GM12878 (cell line): ENCODE data around the gene ZCWPW2. TPM values are rescaled to one million over a fixed set of nuclear protein-coding genes. Genes with fewer than 3 reads are reported as not detected.

ENCODE experiments used
- ATAC-seq: fragments of 200-7000 bp; cut with Tn5 transposase; 3 replicates; pipeline ENCODE4 v1.9.1; 2020; ENCODE audit warnings: mild to moderate bottlenecking, moderate library complexity
- BruUV-seq: library from RNA; stranded (reverse); fragments of 400-500 nt; replicated peaks from 2 replicates; lab custom pipeline; 2021; lab: Mats Ljungman, UMichigan
- CTCF ChIA-PET: fragments of 300-600 bp; sonication (Branson Sonifier 250); formaldehyde crosslinking; extraction: SDS; loops from one replicate; lab custom pipeline; 2021; ENCODE audit warnings: inconsistent platforms; lab: Yijun Ruan, JAX
- POLR2A ChIA-PET: fragments of 350-600 bp; formaldehyde crosslinking; extraction: SDS; loops from one replicate; lab custom pipeline; 2021; ENCODE audit warnings: inconsistent platforms; lab: Charles Lee
- RAD21 ChIA-PET: fragments of 300-600 bp; sonication (Branson Sonifier 250); formaldehyde crosslinking; loops from one replicate; lab custom pipeline; 2023; ENCODE audit warnings: antibody characterized with exemption; ENCODE audit not compliant: unreplicated experiment; lab: Charles Lee
- SMC1A ChIA-PET: fragments of 300-600 bp; sonication (Branson Sonifier 250); formaldehyde crosslinking; loops from one replicate; lab custom pipeline; 2023; ENCODE audit not compliant: unreplicated experiment, uncharacterized antibody; lab: Charles Lee
- DNase-seq: peaks from one replicate; pipeline ENCODE4 v3.0.0-alpha.2; 2011; ENCODE audit warnings: low read depth, low spot score
- FAIRE-seq: peaks from 3 replicates; lab custom pipeline; 2011; peaks lifted over from hg19 to GRCh38; lab: Jason Lieb, UNC
- H2AFZ ChIP-seq: 2 replicates; pipeline ENCODE4 v1.6.0; 2011; ENCODE audit warnings: low read depth, low read length, control low read depth; ENCODE audit not compliant: control insufficient read depth
- H3K27ac ChIP-seq: 2 replicates; pipeline ENCODE4 v1.5.1; 2011; ENCODE audit warnings: control low read depth; ENCODE audit not compliant: control insufficient read depth, insufficient read depth
- H3K27me3 ChIP-seq, 2 experiments: replicated peaks in 1 of 2; 2 replicates each; pipeline versions ENCODE4 v1.6.0 to v1.6.1; 2011; ENCODE audit warnings: low read length in 1 of 2; ENCODE audit not compliant: control insufficient read depth in 2 of 2, insufficient read depth in 2 of 2
- H3K36me3 ChIP-seq, 2 experiments: 2 replicates each; pipeline ENCODE4 v1.5.1; 2011; ENCODE audit warnings: low read length in 1 of 2; ENCODE audit not compliant: control insufficient read depth in 2 of 2, insufficient read depth in 2 of 2
- H3K4me1 ChIP-seq: 2 replicates; pipeline ENCODE4 v1.6.1; 2011; ENCODE audit warnings: mild to moderate bottlenecking, low read length, moderate library complexity, mixed read lengths; ENCODE audit not compliant: control insufficient read depth, insufficient read depth
- H3K4me2 ChIP-seq: 2 replicates; pipeline ENCODE4 v1.6.0; 2011; ENCODE audit warnings: control low read depth; ENCODE audit not compliant: control insufficient read depth, insufficient read depth
- H3K4me3 ChIP-seq: fragments of 200-600 bp; sonication (generic); 2 replicates; pipeline ENCODE4 v1.5.1; 2016
- H3K79me2 ChIP-seq: 2 replicates; pipeline ENCODE4 v1.6.0; 2011; ENCODE audit warnings: low read length; ENCODE audit not compliant: control insufficient read depth, insufficient read depth
- H3K9ac ChIP-seq: 2 replicates; pipeline ENCODE4 v1.8.0; 2011; ENCODE audit warnings: low read length, control low read depth, mixed read lengths; ENCODE audit not compliant: control insufficient read depth, insufficient read depth
- H3K9me3 ChIP-seq: replicated peaks from 3 replicates; pipeline ENCODE4 v1.5.1; 2011; ENCODE audit warnings: mild to moderate bottlenecking, low read length; ENCODE audit not compliant: control insufficient read depth, insufficient read depth
- H4K20me1 ChIP-seq: 2 replicates; pipeline ENCODE4 v1.6.0; 2011; ENCODE audit not compliant: control insufficient read depth, insufficient read depth
- EZH2 ChIP-seq: IDR thresholded peaks from 2 replicates; pipeline ENCODE4 v1.6.1; 2012; ENCODE audit warnings: low read depth, mild to moderate bottlenecking, control low read depth, inconsistent platforms, low read length, borderline replicate concordance; ENCODE audit not compliant: control insufficient read depth
- HCFC1 ChIP-seq: fragments of 150-350 bp; IDR thresholded peaks from 2 replicates; pipeline ENCODE4 v1.6.1; 2014; ENCODE audit warnings: low read length
- PBX3 ChIP-seq: IDR thresholded peaks from 2 replicates; pipeline ENCODE4 v1.6.1; 2011; ENCODE audit warnings: mild to moderate bottlenecking, low read depth, low read length, moderate library complexity; ENCODE audit not compliant: insufficient replicate concordance
- RAD51 ChIP-seq: fragments of 450-650 bp; IDR thresholded peaks from 2 replicates; pipeline ENCODE4 v1.6.1; 2016; ENCODE audit warnings: moderate library complexity, mild to moderate bottlenecking, inconsistent platforms
- RB1 ChIP-seq: fragments of 450-650 bp; formaldehyde crosslinking; IDR thresholded peaks from 2 replicates; pipeline ENCODE4 v1.6.1; 2017; ENCODE audit warnings: mild to moderate bottlenecking, borderline replicate concordance
- REST ChIP-seq: IDR thresholded peaks from 2 replicates; pipeline ENCODE4 v1.6.1; 2012; ENCODE audit warnings: mild to moderate bottlenecking, low read depth, low read length
- TCF7 ChIP-seq: IDR thresholded peaks from 2 replicates; pipeline ENCODE4 v1.6.1; 2014; ENCODE audit warnings: antibody characterized with exemption, borderline replicate concordance
- WGBS: methylation state at CpG from one replicate; pipeline ENCODE4 v1.1.6; 2016; ENCODE audit warnings: low lambda C conversion rate; ENCODE audit not compliant: insufficient replicate concordance, insufficient coverage; ENCODE audit errors: missing lambda C conversion rate; 5-methylcytosine and 5-hydroxymethylcytosine counted together
- in situ Hi-C: fragments of 300-500 bp; cut with MboI; formaldehyde crosslinking; loops from 9 replicates; pipeline ENCODE4 v1.14.3; 2018; ENCODE audit warnings: mixed read lengths
- intact Hi-C: fragments of 100-400 bp; cut with micrococcal nuclease; formaldehyde crosslinking; loops from one replicate; pipeline ENCODE4 v1.14.2; 2022; ENCODE audit not compliant: unreplicated experiment
- polyA plus RNA-seq, 11 experiments: library from polyadenylated mRNA; depleted of rRNA in 4 of 11; unstranded in 6 of 11; stranded (reverse) in 5 of 11; fragments of >200 nt; fragmentation: Nextera tagmentation in 4 of 11; fragmentation: Illumina TruSeq in 1 of 11; extraction: Ambion mirVana in 4 of 11; extraction: Trizol in 1 of 11; gene quantifications; 1 replicate in 1 of 11; 2 replicates in 10 of 11; pipeline versions ENCODE4 v1.2.1 to v1.2.3, GENCODE V29; 2011 to 2016; ENCODE audit warnings: inconsistent platforms in 2 of 11, missing spikeins in 2 of 11, low read depth in 1 of 11
- total RNA-seq, 4 experiments: library from RNA; depleted of rRNA in 3 of 4; stranded (reverse); fragments of >200 nt in 3 of 4; fragmentation: Illumina TruSeq in 1 of 4; extraction: Trizol in 1 of 4; gene quantifications; 2 replicates each; pipeline versions ENCODE4 v1.2.1 to v1.2.3, GENCODE V29; 2013 to 2021

ZCWPW2 gene
- total and polyA plus RNA-seq, 10 of the 15 experiments (the other 5 are each of a cell fraction or from before 2014, with no cell fraction given): 0.09 to 0.38 (median 0.22) TPM; not detected in 3

GRCh38 chr3:28348629-28349468 lies at the start of gene ZCWPW2, which contains the start of gene AZI2 (continued):
- TF ChIP-seq REST (peak; percentile 61), RB1 (peak; percentile 80; the same call in 1 of the 2 replicates)

GRCh38 chr3:28299705-28300104 lies 48.8 kb upstream of the ZCWPW2 start:
- H3K9ac ChIP-seq: no peak overlapping the region
- no TSS peak for BruUV-seq
- no peak overlapping the region for H3K27ac ChIP-seq
- no peak for DNase-seq
- RAD21 ChIA-PET: interaction anchor here (0.5 to 2.0 kb wide), 5 partner anchors 12 to 588 kb away, joined by 3 to 5 read pairs (median 4); no protein-coding TSS in a partner anchor
- in situ Hi-C loops (no loop called here), intact Hi-C loops (no loop called here)
- H3K4me3 ChIP-seq: no peak overlapping the region
- H3K79me2 ChIP-seq: no peaks in the 10 kb centered on the region
- no peaks in the 10 kb centered on the region; a peak in 1 of 4 replicates for H3K36me3 ChIP-seq
- H3K27me3 ChIP-seq: no peaks in the 10 kb centered on the region
- H3K9me3 ChIP-seq: no peaks in the 10 kb centered on the region; the same call in 1 of the 3 replicates
- no peaks in the 10 kb centered on the region for H3K4me1 ChIP-seq
- no peak for ATAC-seq
- H3K4me2 ChIP-seq: no peak overlapping the region
- SMC1A ChIA-PET: interaction anchor here (0.5 to 2.3 kb wide), 8 partner anchors 8 to 584 kb away, joined by 3 to 13 read pairs (median 3); no protein-coding TSS in a partner anchor
- CTCF ChIA-PET: interaction anchor here (1.2 to 2.9 kb wide), 3 partner anchors 13 to 29 kb away, joined by 3 to 12 read pairs (median 4); no protein-coding TSS in a partner anchor
- no peaks in the 10 kb centered on the region for H4K20me1 ChIP-seq
- POLR2A ChIA-PET: no interaction called here
- no peak for FAIRE-seq
- WGBS: 94% methylated on average over 1 of the region's 1 CpG
- H2AFZ ChIP-seq: no peak overlapping the region
- TF ChIP-seq TCF7 (no peak), PBX3 (no peak), RAD51 (no peak), EZH2 (no peak), HCFC1 (no peak)
